MCF 10A (cell line): ENCODE measurements around the gene FOCAD. TPM values are rescaled to one million over a fixed set of nuclear protein-coding genes. Genes with fewer than 3 reads are reported as not detected.

Source experiments
- BruUV-seq: library from RNA; stranded (reverse); fragments of 400-500 nt; replicated peaks from 2 replicates; lab custom pipeline; 2021; lab: Mats Ljungman, UMichigan
- CTCF ChIA-PET: fragments of 300-600 bp; sonication (Branson Sonifier 250); formaldehyde crosslinking; extraction: SDS; loops from one replicate; lab custom pipeline; 2021; ENCODE audit warnings: antibody characterized with exemption, inconsistent platforms; lab: Yijun Ruan, JAX
- POLR2A ChIA-PET: fragments of 300-600, 350-650 bp; sonication (Branson Sonifier 250); formaldehyde crosslinking; extraction: SDS; loops from one replicate; lab custom pipeline; 2020; ENCODE audit warnings: antibody characterized with exemption, inconsistent platforms; lab: Yijun Ruan, JAX
- DNase-seq: peaks from one replicate; pipeline ENCODE4 v3.0.0-alpha.2; 2018; ENCODE audit not compliant: unreplicated experiment
- H3K27ac Mint-ChIP-seq: one replicate; pipeline ENCODE4 v1.8.0; 2022; ENCODE audit warnings: mild to moderate bottlenecking, low read depth, mixed read lengths; ENCODE audit not compliant: unreplicated experiment
- H3K27me3 Mint-ChIP-seq: one replicate; pipeline ENCODE4 v1.8.0; 2022; ENCODE audit warnings: mixed read lengths; ENCODE audit not compliant: insufficient read depth, unreplicated experiment
- H3K36me3 Mint-ChIP-seq: one replicate; pipeline ENCODE4 v1.8.0; 2022; ENCODE audit warnings: mild to moderate bottlenecking, moderate library complexity, mixed read lengths; ENCODE audit not compliant: insufficient read depth, unreplicated experiment
- H3K4me1 Mint-ChIP-seq: one replicate; pipeline ENCODE4 v1.8.0; 2022; ENCODE audit warnings: mixed read lengths; ENCODE audit not compliant: insufficient read depth, unreplicated experiment
- H3K4me3 Mint-ChIP-seq: one replicate; pipeline ENCODE4 v1.8.0; 2022; ENCODE audit warnings: mild to moderate bottlenecking, moderate library complexity, mixed read lengths; ENCODE audit not compliant: unreplicated experiment
- H3K9me3 Mint-ChIP-seq: one replicate; pipeline ENCODE4 v1.8.0; 2022; ENCODE audit warnings: mixed read lengths; ENCODE audit not compliant: unreplicated experiment
- intact Hi-C: fragments of 100-400 bp; cut with micrococcal nuclease; formaldehyde crosslinking; loops from 2 replicates; pipeline ENCODE4 v1.14.1; 2022
- total RNA-seq: library from RNA; stranded (reverse); gene quantifications from 2 replicates; pipeline ENCODE4 v1.2.3, GENCODE V29; 2022
- TF ChIP-seq, protein P1 (sequence below): fragments of 200-600 bp; IDR thresholded peaks from one replicate; pipeline ENCODE4 v1.8.0; 2022; ENCODE audit warnings: antibody characterized with exemption, mild to moderate bottlenecking; ENCODE audit not compliant: unreplicated experiment

FOCAD gene
- total RNA-seq, 1 experiment from 2014 or later, result 20.7 TPM

- ChIA-PET CTCF (interaction anchor here (1.4 to 1.9 kb wide), 2 partner anchors 8 to 78 kb away, joined by 5 to 6 read pairs; no protein-coding TSS in a partner anchor), POLR2A (interaction anchor here (0.8 to 1.7 kb wide), 3 partner anchors 8 to 19 kb away, joined by 3 to 5 read pairs (median 3); partner anchors contain the start of gene FOCAD)
- Mint-ChIP-seq H3K4me3 (no peak overlapping the region), H3K36me3 (no peaks in the 10 kb centered on the region), H3K9me3 (no peaks in the 10 kb centered on the region), H3K27ac (no peak overlapping the region), H3K27me3 (no peaks in the 10 kb centered on the region), H3K4me1 (no peaks in the 10 kb centered on the region)
- intact Hi-C loops, result no loop called here
- BruUV-seq, result no TSS peak
- DNase-seq, result no peak
- TF ChIP-seq, protein P1, sequence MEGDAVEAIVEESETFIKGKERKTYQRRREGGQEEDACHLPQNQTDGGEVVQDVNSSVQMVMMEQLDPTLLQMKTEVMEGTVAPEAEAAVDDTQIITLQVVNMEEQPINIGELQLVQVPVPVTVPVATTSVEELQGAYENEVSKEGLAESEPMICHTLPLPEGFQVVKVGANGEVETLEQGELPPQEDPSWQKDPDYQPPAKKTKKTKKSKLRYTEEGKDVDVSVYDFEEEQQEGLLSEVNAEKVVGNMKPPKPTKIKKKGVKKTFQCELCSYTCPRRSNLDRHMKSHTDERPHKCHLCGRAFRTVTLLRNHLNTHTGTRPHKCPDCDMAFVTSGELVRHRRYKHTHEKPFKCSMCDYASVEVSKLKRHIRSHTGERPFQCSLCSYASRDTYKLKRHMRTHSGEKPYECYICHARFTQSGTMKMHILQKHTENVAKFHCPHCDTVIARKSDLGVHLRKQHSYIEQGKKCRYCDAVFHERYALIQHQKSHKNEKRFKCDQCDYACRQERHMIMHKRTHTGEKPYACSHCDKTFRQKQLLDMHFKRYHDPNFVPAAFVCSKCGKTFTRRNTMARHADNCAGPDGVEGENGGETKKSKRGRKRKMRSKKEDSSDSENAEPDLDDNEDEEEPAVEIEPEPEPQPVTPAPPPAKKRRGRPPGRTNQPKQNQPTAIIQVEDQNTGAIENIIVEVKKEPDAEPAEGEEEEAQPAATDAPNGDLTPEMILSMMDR, result no peak
These were observed 18.5 kb downstream of the FOCAD start for GRCh38 chr9:20702570-20702969.

GRCh38 chr9:20703146-20703545 is 19.1 kb downstream of the FOCAD start:
- TF ChIP-seq, protein P1, result no peak
- Mint-ChIP-seq H3K36me3 (no peaks in the 10 kb centered on the region), H3K4me1 (no peaks in the 10 kb centered on the region), H3K4me3 (no peak overlapping the region), H3K27ac (no peak overlapping the region), H3K9me3 (no peaks in the 10 kb centered on the region), H3K27me3 (no peaks in the 10 kb centered on the region)
- POLR2A ChIA-PET, result interaction anchor here (1.0 kb wide), 1 partner anchor 18 kb away, joined by 3 read pairs; no protein-coding TSS in a partner anchor
- DNase-seq, result no peak
- intact Hi-C loops, result no loop called here
- BruUV-seq, result no TSS peak
- CTCF ChIA-PET, result interaction anchor here (0.6 kb wide), 1 partner anchor 79 kb away, joined by 3 read pairs; no protein-coding TSS in a partner anchor

GRCh38 chr9:20707708-20708107 is 23.6 kb downstream of the FOCAD start:
- H3K4me3 Mint-ChIP-seq, result no peak overlapping the region
- DNase-seq, result no peak
- BruUV-seq, result no TSS peak
- H3K27me3 Mint-ChIP-seq, result no peaks in the 10 kb centered on the region
- no peak overlapping the region for H3K27ac Mint-ChIP-seq
- no peaks in the 10 kb centered on the region for H3K4me1 Mint-ChIP-seq
- H3K9me3 Mint-ChIP-seq, result no peaks in the 10 kb centered on the region
- CTCF ChIA-PET, result no interaction called here
- H3K36me3 Mint-ChIP-seq, result peaks cover 7% of the 10 kb centered on the region
- intact Hi-C loops, result no loop called here
- POLR2A ChIA-PET, result interaction anchor here (0.6 to 1.0 kb wide), 3 partner anchors 24 to 1809 kb away, joined by 3 to 4 read pairs (median 3); partner anchors contain the start of gene FOCAD
- TF ChIP-seq, protein P1, result no peak

DNA sequence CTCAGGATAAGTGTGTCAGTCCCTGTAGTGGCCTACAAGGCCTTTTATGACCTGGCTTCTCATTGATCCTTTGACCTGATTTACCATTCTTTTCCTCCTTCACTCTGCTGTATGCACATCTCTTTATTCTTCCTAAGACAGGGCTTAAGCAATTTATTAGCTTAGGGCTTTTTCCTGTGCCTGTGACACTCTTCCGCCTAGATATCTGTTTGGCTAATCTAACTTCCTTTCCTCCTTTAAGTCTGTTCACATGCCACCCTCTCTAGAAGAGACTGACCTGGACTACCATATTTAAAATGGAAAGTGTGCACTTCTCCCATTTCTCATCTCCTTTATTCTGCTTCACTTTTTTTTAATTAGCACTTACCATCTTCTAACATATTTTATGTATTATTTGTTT is 29.1 kb downstream of the FOCAD start:
- no peaks in the 10 kb centered on the region for H3K9me3 Mint-ChIP-seq
- ChIA-PET CTCF (no interaction called here), POLR2A (no interaction called here)
- no peak overlapping the region for H3K4me3 Mint-ChIP-seq
- DNase-seq, result no peak
- BruUV-seq, result no TSS peak
- H3K4me1 Mint-ChIP-seq, result no peaks in the 10 kb centered on the region
- H3K36me3 Mint-ChIP-seq, result peaks cover 12% of the 10 kb centered on the region
- H3K27me3 Mint-ChIP-seq, result no peaks in the 10 kb centered on the region
- intact Hi-C loops, result no loop called here
- no peak overlapping the region for H3K27ac Mint-ChIP-seq
- TF ChIP-seq, protein P1, result no peak
